Epithelial cell of esophagus (primary cell): ENCODE measurements around the gene COG7.
"Not testable (repeated sequence)": the region's sequence is repeated elsewhere in the genome, so short reads cannot be mapped to it uniquely, and the experiment has no call there.

Experiments
- DNase-seq: peaks from one replicate; pipeline ENCODE4 v3.0.0; 2010; ENCODE audit warnings: low read depth
- H3K4me3 ChIP-seq: 2 replicates; pipeline ENCODE4 v1.5.1; 2011; ENCODE audit warnings: mild to moderate bottlenecking, low read length, control low read depth
- CTCF ChIP-seq: IDR thresholded peaks from 2 replicates; pipeline ENCODE4 v1.5.1; 2011; ENCODE audit warnings: low read depth, mild to moderate bottlenecking, low read length, control low read depth, inconsistent platforms; ENCODE audit not compliant: insufficient read depth; ENCODE audit errors: missing control alignments

COG7 gene

GRCh38 chr16:23485841-23486240 is 32.9 kb upstream of the COG7 start:
- H3K4me3 ChIP-seq: no peak overlapping the region
- TF ChIP-seq CTCF: no peak
- DNase-seq: no peak

GRCh38 chr16:23485257-23485614 is 32.2 kb upstream of the COG7 start:
- no peak for TF ChIP-seq CTCF
- no peak for DNase-seq
- H3K4me3 ChIP-seq: no peak overlapping the region

GRCh38 chr16:23484510-23485256 is 31.7 kb upstream of the COG7 start:
- no peak overlapping the region for H3K4me3 ChIP-seq
- no peak for DNase-seq
- TF ChIP-seq CTCF: no peak

GRCh38 chr16:23483492-23483891 is 30.5 kb upstream of the COG7 start:
- not testable (repeated sequence) for DNase-seq, H3K4me3 ChIP-seq

GRCh38 chr16:23482778-23483177 is 29.8 kb upstream of the COG7 start:
- TF ChIP-seq CTCF: no peak
- DNase-seq: no peak
- H3K4me3 ChIP-seq: no peak overlapping the region

- no peak for DNase-seq
- no peak for TF ChIP-seq CTCF
- no peak overlapping the region for H3K4me3 ChIP-seq
Measured at GRCh38 chr16:23480257-23480656, 27.3 kb upstream of the COG7 start.

GRCh38 chr16:23479138-23479537 is 26.1 kb upstream of the COG7 start:
- no peak overlapping the region for H3K4me3 ChIP-seq
- no peak for TF ChIP-seq CTCF
- DNase-seq: no peak
